Dermis blood vessel endothelial cell (primary cell): ENCODE measurements around the gene FBXW5. TPM values are rescaled to one million over a fixed set of nuclear protein-coding genes. Genes with fewer than 3 reads are reported as not detected.

Experiments used
- DNase-seq: peaks from one replicate; pipeline ENCODE4 v3.0.0; 2010
- total RNA-seq: library from RNA; depleted of rRNA; stranded (reverse); fragments of >200 nt; gene quantifications from 2 replicates; pipeline ENCODE4 v1.2.3, GENCODE V29; 2014

The FBXW5 gene
- total RNA-seq, 1 donor from 2014 or later = 270 TPM

GRCh38 chr9:136931611-136932130, 12.9 kb downstream of the FBXW5 start:
- no peak for DNase-seq

GRCh38 chr9:136930014-136930413, 14.5 kb downstream of the FBXW5 start:
- DNase-seq = no peak

DNA sequence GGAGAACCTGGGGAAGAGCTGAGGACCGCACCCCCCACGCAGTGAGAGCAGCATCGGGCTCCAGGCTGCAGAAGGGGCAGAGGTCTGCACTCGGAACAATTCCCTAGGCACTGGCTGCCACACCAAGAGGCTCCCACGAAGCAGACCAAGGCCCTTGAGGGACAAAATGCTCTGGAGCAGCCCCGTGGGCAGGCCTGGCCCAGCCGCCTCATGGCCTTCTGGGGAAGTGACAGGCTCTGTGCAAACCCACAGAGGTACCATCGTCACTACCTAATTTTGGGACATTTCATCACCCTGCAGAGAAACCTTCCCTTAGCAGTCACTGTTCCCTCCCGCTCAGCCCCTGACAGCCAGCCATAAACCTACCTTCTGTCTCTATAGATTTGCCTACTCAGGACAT, 15.9 kb downstream of the FBXW5 start:
- no peak for DNase-seq

DNA sequence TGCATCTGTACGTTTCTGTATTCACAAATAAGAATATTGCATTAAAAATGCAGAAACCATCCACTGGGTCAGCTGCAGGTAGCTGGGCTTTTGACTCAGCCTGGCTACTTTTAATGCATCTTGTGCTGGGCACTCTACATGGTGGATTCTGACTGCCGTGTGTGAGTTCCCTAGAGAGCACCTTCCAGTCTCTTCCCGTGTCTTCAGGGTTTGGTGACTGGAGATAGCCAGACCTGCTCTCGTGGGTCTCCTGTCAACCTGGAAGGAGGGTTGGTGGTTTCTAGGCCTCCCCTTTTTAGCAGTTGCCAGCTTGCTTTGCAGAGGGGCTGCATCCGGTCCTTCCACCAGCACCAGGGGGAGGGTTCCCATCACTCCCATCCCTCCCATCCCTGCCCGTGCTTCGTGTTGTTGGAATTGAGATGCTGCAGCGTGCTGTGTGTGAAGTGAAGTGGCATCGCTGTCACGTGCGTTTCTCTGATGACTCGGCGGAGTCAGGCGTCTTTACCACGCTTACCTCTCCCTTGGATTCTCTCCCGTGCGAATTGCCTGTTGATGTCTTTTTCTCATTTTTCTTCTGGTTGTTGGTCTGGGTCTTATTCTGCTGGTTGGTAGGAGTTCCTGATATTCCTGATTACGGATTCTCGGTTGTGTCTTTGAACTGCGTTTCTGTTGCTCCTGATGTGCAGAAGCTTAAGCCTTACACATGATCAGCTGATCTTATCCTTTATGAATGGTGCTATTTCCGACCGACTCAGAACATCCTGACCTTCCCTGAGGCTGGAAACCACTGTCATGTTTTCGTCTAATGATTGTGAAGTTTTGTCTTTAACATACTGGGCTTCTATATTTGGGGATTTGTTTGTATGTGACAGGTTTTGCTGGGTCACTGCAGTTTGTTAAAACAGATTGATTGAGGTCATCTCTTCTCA, 16.9 kb downstream of the FBXW5 start:
- DNase-seq = peak; percentile 58

DNA sequence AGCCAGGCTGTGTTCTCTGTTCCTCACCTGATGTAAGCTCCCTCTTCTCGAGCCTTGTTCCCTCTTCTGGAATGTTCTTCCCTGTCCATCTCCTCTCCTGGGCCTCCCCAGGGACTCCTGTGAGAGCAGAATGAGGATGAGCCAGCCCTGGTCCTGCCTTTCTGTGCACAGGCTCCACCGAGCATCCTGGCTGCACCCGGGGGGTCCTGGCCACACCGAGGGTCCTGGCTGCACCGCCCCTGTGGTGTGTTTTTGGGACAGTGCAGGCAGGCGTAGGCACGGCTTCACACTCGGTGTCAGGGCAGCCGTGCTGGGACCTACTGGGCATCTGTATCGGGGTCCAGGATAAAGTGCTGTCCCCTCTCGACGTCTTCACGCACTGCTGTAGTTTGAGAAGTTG, 17.8 kb downstream of the FBXW5 start:
- no peak for DNase-seq

DNA sequence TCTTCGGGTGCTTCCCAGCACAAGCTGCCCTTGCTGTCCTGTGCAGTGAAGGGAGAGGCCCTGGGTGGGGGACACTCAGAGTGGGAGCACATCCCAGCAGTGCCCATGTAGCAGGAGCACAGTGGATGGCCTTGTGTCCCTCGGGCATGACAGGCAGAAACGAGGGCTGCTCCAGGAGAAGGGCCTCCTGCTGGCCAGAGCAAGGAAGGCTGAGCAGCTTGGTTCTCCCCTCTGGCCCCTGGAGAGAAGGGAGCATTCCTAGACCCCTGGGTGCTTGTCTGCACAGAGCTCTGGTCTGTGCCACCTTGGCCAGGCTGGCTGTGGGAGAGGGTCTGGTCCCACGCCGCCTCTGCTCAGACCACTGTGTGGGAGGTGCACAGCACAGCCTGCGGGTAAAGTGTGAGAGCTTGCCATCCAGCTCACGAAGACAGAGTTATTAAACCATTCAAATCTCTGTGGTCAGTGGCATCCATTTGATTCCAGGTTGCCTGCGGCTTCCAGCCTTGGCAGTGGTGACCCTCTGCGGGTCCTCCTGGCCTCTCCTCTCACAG, 18.3 kb downstream of the FBXW5 start:
- DNase-seq = peak; percentile 16

- DNase-seq = no peak
These were observed 19.0 kb downstream of the FBXW5 start for GRCh38 chr9:136925414-136926153.

DNA sequence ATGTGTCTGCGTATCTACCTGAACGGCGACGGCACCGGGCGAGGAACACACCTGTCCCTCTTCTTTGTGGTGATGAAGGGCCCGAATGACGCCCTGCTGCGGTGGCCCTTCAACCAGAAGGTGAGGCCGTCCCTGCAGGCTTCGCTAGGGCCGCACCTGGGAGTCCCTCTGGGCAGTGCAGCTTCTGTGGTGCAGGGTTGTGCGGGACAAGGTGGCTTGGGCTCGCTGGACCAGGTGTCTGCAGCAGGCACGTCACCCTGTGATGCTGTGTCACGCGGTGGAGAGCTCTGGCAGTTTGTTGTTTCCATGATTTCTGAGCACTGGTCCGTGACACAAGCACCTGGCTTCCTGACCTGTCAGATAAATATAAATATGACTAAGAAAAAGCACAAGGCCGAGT, 20.7 kb downstream of the FBXW5 start:
- no peak for DNase-seq

DNA sequence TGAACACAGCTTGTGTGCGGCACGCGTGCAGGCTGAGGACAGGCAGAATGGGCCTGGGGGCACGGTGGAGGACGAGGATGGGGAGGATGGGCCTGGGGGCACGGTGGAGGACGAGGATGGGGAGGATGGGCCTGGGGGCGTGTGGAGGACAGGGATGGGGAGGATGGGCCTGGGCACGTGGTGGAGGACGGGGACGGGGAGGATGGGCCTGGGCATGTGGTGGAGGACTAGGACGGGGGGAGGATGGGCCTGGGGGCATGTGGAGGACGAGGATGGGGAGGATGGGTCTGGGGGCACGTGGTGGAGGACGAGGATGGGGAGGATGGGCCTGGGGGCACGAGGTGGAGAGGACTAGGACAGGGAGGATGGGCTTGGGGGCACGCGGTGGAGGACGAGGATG, 22.0 kb downstream of the FBXW5 start:
- DNase-seq = no peak

DNA sequence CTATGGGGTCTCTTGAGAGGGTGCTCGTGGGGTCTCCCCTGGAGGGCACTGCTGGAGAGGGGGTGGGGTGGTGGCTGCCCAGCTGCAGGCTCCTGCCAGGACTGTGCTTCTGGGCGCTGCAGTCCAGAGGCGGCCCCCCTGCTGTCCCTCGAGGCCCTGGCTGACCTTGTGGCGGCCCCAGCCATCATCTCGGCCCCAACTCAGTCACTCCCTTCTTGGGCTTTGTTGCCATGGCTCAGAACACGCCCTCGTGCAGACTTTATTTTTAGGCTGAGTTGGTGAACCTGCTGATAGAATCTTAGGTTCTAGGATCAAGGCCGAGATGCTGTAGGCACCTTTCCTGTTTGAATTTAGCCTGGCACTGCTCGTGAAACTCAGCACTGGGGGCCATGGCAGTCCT, 22.8 kb downstream of the FBXW5 start:
- DNase-seq = no peak

DNA sequence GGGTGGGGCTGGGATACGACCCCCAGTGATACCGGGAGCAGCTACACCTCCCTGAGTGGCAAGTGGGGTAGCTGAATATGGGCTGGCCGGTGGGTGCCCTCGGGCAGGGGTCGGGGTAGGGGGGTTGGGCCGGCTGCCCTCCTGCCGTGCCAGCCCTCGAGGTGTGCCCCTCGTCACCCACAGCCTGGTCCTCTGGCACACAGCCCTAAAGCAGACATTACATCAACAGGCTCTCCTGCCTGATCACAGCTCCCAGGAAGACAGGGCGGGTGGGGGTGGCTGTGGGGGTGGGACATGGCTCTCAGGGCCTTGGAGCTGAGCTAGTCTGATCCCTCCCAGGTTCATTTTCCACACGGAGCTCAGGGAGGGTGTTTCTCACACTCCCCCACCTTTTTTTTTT, 23.2 kb downstream of the FBXW5 start:
- no peak for DNase-seq

DNA sequence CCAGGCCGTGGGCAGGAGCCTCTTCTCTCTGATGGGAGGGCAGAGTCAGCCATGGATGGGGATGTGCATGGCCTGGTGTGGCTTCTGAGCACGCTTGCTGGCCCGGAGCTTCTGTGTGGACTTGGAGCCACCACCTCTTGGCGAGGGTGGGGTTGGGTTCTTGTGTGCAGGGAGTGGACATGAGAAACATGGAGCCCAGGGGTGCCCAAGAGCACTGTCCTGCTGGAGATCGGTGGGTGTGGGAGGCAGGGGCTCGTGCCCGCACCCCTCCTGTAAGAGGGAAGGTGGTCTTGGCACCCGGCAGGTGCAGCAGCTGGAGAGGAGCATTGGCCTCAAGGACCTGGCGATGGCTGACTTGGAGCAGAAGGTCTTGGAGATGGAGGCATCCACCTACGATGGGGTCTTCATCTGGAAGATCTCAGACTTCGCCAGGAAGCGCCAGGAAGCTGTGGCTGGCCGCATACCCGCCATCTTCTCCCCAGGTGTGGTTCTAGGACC, 23.8 kb downstream of the FBXW5 start:
- DNase-seq = no peak

- no peak for DNase-seq
These were observed 24.5 kb downstream of the FBXW5 start for GRCh38 chr9:136920069-136920468.

DNA sequence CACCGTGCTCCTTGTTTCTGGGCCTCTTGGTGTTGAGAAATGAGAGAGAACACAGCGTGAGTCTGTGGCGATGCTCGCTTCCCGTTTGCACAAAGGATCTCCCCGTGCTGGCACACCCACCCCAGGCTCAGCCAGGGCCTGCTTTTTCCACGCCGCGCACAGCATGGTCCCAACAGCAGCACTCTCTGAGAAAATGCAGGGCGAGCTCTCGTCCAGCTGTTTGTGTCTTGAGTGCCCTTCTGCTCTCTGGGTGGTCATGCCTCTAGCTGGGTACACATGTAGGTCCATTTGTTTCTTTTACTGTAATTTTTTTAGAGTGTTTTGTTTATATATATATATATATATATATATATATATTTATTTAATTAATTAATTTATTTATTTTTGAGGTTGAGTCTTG, 26.6 kb downstream of the FBXW5 start:
- no peak for DNase-seq

DNA sequence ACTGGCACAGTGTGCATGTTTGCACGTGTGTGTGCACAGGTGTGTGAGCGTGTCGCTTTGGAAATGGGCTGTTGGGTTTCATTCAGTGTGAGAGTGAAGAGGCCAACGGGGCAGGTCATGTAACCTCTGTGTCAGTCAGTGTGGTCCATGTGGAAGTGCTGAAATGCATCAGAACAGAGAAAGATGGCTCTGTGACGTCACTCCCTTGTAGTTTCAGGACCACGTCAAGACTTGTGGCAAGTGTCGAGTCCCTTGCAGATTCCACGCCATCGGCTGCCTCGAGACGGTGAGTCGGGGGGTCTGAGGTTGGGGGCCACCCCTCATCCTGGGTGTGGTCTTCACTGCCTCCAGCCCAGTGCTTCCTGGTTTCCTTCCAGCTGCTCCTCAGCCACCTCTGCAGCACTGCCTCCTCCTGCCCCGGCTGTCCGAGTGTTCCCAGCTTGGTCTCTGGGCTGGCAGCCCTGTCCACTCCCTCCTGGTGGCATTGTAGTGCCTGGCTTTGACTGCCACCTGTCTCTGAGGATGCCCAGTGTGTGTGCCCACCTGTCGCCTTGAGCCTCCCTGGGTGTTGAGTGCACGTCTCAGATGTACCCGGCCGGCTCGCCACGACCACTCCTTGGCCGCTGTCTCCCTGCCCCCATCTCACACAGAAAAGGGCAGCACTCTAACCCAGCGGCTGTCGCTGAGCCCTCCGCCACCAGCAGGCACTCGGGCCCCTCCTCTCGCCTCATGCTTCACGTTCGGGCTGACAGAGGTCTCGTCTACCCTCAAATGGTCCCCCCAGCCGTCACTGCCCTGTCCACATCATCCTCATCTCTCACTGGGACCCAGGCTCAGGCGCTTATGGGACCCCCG, 28.0 kb downstream of the FBXW5 start:
- no peak for DNase-seq

DNA sequence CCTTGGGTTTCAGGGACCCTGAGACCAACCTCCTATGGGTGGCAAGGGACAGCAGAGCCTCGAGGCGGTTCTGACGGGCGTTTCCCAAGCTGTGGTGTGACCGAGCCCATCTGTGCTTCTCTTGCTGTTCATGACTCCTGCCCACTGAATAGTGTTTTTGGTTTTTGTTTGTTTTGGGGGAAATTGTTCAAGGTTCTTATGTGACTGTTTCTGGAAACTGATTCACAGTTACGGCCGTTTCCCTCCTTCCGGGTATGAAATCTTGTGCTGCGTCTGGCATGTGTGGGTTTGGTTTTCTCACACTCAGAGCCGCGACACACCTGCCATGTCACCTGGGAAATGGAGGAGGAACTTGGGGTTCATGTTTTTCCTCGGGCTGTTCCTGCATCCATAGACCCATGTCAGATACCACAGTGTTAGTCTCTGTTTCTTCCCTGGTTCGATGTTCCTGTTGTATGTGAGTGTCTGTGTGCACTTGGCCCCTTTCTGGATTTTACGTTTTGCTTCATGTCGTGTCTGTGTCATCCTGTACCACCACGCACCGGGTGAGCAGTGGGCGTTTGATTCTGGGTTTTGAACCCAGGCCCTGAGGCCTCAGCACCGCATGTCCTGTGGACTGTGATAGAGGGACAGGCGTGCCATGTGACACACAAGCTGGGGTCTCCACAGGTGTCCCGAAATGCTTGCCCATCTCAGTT, 28.8 kb downstream of the FBXW5 start:
- no peak for DNase-seq

DNA sequence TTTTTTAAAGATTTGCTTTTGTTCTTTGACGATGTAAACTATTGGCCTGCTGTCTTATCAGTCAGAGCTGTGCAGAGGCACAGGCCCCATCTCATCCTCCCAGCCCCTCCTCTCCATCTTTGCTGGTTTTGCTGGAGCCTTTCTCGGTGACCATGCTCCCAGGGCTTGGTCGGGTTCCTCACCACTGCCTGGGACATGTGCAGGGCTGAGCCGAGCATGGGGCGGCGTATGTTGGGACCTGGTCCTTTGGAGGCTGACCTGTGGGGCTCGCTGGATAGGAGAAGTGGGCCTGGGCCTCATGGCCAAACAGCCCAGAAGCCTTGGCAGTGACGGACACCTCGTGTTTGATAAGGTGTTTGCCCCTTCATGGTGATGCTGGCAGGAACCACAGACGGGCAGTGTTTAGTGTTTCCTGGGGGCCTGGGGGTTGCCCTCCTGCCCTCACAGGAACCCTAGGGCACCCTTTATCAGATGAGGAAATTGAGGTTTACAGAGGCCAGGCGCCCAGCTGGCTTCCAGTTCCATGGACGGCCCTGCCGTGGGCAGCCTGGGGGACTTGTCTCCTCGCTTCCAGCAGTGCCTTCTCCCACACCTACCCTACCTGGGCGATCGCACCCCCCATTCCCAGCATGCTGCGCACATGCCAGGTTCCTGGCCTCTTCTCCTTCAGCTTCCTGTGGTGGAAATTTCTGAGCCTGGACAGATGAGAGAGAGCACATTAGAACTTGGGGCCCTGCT, 30.7 kb downstream of the FBXW5 start:
- no peak for DNase-seq

GRCh38 chr9:136910901-136911245, 33.7 kb downstream of the FBXW5 start:
- DNase-seq = no peak

DNA sequence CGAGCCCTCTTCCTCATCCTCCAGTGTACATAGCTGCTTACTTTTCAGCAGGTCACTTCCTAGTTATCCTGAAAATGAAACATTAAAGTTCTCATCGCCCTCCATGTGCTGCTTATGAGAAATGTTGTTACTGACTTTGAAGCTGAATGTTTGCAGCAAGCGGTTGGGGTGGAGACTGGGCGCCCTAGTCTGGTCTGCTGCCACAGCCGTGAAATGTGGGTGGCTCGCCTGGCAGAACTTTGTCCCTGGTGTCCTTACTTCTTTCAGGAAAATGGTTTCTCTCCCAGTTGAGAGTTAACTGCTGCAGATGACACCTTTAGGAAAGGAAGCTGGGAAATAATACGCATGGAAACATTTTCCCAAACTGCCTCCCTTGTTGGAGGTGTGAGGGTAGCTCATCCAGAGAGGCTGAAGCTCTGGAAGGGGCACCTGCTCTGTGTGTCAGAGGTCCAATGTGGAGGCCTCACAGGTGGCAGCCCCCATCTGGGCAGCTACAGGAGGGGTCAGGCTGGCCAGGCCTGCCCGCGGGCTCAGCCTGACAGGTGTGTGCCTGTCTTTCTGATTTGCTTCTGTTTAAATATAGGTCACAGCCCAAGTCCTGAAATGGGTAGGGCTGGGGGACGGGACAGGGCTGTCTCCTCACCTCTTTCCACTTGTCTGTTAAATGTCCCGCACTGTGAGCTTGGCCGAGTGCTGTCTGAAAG, 34.2 kb downstream of the FBXW5 start:
- DNase-seq = no peak
